Suppressor macrophage treated with lipopolysaccharide for 4 hours (primary cell): ENCODE results near the gene DAB2IP.
A peak's percentile ranks its signal among the peaks of the same experiment; 100 is the strongest.
"Not testable (repeated sequence)": the region's sequence is repeated elsewhere in the genome, so short reads cannot be mapped to it uniquely, and the experiment has no call there.

Experiments
- DNase-seq: peaks from one replicate; pipeline ENCODE4 v3.0.0-alpha.2; 2020

The DAB2IP gene

DNA sequence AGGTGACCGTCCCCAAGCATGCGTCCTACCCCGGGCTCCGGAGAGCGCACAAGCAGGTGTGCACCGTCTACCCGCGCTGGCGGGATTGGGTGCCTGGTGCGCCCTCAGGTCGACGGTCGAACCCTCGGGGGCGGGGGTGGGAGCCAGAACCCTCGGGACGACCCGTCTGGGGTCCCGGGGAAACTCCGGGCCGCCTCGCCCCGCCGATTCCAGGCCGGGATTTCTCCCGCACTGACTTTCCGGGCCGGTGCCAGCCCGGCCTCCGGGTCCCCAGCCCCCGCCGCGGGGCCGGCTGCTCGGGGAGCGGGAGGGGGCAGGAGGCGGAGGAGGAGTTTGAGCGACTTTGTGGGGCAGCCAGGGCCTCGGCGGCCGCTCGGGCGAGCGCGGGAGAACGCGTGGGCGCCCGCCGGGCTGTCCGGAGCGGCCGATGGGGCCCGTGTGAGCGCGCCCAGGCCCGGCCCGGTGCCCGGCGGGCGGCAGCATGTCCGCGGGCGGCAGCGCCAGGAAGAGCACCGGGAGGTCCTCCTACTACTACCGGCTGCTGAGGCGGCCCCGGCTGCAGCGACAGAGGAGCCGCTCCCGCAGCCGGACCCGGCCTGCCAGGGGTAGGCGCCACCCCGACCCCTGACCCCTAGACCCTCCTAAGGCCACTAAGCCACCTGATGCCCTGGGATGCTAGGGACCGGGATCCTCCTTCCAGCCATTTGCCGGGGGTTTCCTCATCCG lies at the start of gene DAB2IP:
TSS of gene DAB2IP (plus strand) at position 340 of the 726 bp plus-strand sequence. CDS start at position 482, 142 bp downstream.
- DNase-seq, result peak; percentile 19

DNA sequence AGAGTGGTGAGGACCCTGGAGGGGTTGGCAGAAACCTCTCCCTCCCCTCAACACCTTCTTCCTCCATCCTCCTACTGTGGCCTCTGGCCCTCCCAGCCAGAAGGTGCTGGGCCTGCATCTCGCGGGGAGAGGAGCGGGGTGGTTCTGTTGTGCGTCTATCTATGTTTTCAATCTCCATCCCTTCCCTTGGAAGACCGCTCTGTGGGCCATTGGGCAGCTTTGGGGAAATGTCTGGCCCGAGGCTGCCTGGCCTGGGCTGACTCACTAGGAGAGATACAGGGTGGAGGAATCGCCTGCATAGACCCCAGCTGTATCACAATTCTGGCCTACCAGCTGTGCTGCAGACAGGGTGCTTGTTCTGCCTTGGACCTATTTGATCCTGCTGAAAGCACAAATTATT lies 48.4 kb upstream of the DAB2IP start:
- DNase-seq, result no peak

DNA sequence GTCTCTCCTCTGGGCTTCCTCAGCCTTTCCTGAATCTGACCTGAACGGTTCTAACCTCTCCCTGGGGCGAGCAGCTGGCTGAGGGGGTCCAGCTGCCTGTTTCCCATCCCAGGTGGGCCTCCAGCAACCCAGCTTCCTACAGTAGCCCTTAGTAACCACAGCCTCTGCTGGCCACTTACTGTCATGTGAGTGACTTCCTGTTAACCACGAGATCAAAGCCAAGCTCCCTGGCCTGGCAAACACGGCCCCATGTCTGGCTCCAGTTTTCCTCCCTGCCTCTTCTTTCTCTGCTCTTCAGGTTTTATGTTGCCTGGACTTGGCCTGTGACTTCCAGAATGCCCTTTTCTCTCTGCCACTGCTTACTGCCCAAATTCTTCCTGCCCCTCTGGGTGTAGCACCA lies 47.2 kb upstream of the DAB2IP start:
- peak; percentile 61 for DNase-seq

DNA sequence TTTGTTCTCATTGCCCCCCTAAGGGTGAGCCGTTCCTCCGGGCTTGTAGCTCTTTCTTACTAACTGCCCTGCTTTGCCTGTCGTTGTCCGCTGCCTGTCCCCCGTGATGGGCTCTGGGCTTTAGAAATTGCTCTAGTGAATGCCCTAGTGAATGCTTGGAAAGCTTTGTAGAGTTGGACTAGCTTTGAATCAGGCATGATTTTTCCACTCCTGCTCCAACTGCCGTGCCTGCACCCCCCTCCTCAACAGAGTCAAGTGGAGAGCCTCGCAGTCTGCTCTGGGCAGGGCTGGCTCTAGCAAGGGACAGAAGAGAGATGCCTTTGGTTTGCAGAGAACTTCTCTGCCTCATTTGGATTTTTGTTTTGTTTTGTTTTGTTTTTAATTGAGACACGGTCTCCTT lies 46.8 kb upstream of the DAB2IP start:
- no peak for DNase-seq

DNA sequence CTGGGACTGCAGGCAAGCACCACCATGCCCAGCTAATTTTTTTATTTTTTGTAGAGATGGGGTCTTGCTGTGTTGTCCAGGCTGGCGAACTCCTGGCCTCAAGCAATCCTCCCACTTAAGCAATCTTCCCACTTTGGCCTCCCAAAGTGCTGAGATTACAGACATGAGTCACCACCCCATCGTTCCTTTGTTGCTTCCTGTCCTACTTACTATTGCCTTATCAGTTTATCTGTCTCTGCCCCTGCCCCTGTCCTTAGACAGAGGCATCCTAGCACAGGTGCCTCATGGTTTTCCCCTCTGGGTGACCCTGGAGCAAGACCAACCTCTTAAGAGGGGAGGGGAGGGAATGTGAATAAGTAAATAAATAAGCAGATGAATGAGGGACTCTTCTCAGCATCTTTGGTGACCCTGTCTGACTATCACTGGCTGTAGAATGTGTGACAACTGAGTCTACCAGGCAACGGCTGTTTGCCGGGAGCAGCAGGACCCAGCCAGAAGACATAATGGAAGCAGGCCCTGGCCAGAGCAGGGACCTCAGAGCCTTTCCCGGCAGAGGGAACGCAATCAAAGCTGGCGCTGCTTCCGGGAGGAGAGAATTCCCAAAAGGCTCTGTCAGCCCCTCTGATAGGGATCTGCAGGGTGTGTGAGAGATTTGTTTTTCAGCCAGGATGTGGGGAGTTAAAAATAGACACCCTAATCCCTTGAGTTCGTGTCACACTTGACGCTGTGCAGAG lies 43.8 kb upstream of the DAB2IP start:
- DNase-seq, result peak; percentile 18

DNA sequence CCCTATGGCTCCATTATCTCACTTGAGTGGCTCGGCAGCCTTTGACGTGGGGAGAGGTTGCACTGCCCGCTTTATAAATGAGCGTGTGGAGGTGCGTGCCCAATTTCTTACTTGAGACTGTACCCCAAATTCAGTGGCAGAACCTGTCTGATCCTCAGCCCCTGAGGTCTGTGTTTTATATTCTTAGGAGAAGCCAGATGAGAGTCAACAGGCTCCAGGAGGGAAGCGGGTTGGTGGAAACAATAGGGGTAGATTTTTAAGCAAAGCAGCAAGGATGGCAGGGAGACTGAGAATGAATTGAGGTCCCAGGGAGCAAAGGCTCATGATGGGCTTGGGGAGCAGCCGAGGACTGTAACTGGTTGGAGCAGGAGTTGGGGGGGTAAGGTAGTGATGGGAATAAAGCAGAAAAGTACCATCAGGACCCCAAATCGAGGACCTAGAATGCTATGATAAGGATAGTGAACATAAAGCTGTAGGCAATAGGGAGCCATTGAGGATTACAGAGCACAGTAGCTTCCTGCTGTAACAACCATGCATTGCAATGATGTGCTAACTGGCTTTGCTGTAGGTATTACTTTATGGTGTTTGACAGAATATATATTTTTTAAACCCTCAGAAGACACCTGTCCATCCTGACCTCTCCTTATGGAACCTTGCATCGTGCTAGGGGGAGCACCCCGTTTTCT lies 43.1 kb upstream of the DAB2IP start:
- DNase-seq, result no peak

DNA sequence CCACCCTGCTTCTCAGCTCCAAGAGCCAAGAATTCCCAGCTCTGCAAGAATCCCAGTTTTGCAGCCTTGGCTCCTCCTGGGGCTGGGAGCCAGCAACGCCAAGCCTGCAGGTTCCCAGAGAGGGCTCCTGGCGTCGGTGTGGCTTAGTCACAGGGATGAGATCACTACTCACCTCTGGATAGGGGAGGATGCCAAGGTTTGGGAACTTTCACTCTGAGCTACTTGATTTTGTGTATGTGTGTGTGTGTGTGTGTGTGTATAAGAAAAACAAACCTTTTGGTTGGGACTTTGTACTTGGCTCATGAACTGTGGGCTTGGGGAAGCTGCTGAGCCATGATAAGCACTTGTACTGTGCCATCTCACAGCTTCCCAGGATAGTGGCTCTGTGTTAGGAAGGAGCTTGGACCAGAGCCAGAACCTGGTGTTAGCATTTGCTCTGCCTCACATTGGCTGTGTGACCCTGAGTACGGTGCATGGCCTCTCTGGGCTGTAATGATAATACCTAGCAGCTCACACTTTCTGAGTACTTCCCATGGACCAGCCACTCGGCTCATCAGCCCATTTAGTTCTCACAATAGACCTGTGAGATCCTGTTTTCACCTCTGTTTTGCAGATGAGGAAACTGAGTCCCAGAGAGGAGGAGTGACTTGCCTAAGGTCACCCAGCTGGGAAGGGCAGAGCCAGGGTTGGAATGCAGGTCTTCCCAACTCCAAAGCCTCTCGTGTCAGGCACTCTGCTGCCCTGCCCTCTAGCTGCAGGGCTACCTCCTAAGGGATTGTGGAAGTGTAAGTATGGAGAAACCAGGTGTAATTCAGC lies 41.4 kb upstream of the DAB2IP start:
- DNase-seq, result no peak

DNA sequence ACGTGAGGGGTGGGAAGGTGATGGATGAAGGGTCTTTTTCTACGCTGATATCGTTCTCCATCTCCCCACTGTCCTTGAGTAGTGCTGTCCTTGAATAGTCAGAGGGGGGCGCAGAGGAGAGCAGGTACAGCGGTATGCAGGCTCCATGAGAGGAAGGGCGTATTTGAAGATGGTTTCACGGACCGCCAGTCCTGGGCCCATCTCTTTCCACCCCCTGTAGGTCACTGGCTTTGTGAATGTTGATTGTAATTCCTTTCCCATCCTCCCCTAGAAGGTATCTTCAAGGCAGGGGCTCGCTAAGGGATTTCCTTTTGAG lies 40.8 kb upstream of the DAB2IP start:
- DNase-seq, result no peak

DNA sequence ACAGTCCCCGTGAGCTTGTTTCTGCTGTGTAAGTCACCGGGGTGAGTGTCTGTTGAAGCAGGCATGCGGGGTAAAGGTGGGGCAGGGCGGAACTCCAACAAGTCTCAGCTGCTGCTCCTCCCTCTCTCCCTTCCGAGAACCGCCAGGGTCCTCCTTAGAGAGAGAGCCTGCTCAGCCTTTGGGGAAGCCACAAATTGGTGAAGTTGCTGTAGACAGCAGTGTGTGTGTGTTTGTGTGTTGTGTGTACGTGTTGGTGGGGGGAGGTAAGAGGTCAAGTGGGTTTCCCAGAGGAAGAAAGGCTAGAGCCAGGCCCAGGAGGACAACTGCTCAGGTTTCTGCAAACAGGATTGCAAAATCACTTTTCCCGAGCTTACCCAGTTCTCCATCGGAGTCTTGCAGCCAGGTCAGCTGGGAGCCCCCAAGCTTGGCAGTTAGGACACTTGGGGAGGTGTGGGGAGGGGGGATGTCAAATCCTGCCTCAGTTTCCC lies 38.9 kb upstream of the DAB2IP start:
- DNase-seq, result no peak

DNA sequence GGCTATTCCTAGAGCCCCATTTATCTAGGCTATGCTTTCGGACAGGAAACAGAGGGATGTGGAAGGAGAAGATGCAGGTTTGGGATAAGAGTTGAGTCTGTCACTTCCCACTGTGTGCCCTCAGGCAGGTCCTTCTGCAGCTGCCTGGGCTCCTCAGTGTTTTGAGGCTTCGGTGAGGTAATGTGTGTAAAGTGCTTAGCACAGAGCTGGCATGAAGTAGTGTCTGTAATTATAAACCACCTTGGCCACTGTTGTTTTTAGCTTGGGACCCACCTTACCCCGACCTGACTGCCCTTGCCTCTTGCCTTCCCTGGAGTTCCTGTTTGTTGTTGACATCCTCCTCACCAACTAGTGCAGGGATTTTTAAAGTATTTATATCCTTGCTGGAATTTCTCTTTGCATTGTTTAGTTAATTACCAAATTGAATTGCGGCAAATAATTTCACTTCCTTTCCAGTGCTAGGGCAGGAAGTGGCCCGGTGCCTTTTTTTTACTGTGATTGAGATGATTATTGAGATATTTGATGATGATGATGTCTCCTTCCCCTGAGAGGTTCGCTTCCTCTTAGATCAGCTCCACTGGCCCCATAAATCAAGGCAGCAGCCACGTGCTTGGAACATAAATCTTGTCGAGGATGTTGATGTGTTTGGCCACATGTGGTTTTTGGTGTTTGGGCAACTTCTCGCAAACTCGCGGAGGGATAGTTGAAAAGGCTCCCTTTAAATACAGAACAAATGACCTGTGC lies 38.3 kb upstream of the DAB2IP start:
- DNase-seq, result peak; percentile 41

DNA sequence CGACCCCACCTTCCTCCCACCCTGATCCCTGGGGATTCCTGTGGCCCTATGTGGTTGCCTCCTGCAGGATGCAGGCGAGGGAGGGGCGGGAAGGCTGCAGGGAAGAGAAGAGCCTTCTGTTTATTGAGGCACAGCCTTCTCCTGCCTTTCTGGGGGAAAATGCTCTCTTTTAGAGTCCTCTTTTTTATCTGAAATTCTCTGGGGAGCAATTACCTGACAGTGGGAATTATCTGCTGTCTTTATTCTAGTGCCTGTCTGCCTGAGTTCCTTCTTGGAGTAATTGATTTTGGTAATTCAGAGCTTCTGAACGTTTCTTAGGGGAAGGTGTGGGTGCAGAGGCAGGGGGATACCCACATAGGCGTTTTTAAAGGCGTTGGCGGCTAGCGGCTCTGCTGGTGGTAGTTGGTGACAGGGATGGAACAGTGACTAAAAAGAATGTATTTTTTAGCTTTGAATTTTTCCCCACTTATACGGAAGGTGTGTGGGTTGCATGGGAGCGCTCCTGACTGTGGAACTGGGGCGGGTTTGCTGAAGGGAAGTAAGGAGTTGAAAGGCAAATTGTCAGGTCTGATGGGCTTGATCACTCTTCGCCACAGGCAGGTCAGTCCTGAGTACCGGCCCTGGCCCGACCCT lies 35.2 kb upstream of the DAB2IP start:
- DNase-seq, result no peak

DNA sequence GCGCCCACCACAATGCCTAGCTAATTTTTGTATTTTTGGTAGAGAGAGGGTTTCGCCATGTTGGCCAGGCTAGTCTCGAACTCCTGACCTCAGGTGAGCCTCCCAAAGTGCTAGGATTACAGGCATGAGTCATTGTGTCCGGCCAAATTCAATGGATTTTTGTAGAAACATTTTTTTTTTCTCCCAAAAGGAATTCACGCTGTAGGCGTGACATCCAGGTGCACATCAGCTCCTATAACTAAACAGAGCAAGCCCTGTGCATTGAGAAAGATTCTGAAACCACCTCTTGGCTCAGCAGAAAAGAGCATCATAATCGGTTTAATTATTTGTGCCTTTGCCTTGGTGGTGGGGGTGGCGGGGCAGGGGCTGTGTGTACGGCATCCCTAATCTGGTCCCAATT lies 32.9 kb upstream of the DAB2IP start:
- DNase-seq, result no peak

DNA sequence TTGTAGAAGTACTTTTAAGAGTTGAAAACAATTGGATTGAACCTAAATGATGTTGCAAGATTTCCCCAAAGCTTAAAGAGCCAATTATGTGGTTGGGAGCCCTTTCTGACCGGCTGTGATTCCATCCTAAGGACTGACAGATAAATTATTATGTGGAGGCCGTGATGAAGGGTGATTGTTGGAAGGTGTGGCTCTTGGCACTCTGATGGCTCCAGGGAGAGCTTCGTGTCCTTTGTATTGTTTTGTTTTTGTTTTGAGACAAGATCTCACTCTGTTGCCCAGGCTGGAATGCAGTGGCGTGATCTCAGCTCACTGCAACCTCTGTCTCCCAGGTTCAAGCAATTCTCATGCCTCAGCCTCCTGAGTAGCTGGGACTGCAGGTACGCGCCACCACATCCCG lies 32.5 kb upstream of the DAB2IP start:
- not testable (repeated sequence) for DNase-seq

DNA sequence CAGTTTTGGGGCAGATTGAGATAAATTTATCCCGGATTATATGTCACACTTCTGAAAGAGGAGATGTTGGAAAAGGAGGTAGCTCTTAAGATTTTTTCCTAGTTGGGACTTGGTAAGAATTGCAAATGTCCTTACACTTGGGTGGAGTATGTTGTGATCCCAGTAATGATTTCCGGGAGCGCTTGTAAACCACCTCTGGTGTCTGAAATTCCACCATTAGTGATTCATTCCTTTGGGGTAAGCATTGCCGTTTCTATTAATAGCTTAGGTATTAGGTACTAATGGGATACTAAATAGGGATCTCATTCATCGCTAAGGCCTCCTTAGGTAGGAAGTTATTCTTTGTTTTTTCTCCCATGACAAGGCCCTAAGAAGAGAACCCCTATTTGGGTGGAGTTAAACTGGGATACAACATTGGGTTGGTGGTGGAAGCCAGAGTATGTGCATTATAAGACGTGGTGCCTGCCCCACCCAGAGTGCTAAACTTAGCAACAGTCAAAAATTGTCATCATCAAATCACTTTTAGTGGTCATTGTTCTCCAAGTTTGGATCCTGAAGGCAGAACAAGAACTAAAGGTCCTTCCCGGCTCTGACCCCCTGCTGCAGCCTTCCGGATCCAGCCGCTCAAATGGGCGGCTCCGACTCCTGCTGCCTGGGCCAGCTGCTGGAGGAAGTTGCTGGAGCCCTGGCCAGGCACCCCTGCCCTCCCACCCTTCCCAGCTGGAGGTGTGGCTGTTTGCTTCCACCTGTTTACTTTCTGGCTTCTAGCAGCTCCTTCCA lies 31.7 kb upstream of the DAB2IP start:
- DNase-seq, result no peak

DNA sequence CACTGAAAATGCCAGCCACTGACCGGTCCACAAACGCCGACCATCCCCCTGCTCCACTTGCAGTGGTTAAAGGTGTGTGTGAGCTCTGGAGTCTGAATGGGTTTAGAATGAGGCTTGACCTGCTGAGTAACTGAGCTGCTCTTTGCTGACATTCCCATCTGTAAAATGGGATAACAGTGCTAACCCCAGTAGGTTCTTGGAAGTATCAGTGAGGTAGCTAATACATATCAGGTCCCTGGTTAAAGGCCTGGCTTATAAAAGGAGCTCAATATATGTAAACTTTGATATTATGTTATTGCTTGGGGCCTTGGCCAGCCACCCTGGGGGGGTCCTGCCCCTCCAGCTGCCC lies 31.1 kb upstream of the DAB2IP start:
- DNase-seq, result no peak

DNA sequence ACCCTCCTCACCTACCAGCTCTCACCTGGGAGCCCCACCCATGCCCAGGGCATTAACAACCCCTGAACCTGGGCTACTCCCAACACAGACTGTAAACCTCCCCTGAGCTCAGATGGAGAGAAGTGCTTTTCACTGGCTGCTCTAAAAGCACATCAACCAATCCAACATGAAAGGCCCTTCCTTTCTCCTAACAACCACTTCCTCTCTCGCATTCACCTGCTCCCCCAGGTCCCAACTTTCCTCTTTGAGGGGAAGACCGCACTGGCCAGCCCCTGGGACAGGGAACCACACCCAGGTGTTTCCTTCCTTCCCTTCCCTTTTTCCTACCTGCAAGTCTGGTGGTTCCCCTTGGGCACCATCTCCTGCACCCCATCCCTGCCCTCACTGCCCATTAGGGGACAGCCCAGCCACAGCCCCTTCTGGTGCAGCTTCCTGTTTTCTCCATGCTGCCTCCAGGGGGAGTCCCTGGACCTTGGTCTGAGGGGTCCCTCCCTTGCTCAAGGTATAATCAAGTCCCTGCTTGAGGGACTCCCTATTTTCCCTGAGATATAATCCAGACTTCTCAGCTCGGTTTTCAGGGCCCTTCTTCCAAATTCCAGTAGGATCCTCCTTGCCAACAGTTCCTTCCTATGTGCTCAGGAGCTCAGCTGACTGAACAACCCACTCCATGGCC lies 30.5 kb upstream of the DAB2IP start:
- DNase-seq, result peak; percentile 29

DNA sequence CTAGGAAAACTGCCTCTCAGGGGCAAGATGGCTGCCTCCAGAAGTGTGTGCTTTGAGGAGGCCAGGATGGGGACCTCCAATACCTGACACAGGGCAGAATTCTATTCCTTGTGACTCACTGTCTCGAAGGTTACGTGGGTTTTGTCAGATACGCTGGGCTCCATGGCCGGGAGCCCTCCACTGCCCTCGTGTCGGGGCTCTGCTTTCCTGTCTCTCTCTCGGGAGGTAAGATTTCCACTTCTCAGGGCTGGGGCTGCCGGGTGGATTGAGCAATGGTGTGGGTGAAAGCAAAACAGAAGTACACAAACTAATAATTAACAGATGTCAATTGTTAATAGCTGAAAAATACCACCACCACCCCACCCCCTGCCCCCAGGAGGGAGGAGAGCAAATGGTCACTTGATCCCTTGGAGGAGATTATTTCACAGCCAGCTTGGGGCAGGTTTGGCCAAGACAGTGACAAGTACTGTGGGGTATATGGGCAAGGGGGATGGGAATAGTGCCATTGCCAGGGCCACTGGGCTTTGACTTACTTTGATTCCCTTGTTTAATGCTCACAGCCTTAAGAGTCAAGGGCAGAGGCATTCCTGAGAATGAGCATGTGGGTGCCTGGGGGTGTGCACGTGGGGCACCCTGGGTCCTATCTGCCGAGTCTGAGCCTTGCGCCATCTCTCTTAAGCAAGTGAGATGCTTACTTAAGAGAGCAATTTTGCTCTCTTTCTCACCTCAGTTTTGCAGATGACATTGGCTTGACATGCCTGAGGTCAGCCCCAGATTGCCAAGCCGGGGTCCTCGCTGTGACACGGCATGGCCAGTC lies 28.8 kb upstream of the DAB2IP start:
- no peak for DNase-seq

DNA sequence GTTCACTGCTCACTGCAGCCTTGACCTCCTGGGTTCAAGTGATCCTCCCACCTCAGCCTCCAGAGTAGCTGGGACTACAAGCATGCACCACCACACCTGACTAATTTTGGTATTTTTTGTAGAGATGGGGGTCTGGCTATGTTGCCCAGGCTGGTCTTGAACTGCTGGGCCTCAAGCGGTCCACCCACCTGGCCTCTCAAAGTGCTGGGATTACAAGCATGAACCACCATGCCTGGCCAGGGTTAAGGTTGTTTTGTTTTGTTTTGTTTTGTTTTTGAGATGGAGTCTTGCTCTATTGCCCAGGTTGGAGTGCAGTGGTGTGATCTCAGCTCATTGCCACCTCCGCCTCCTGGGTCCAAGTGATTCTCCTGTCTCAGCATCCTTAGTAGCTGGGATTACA lies 28.0 kb upstream of the DAB2IP start:
- not testable (repeated sequence) for DNase-seq

DNA sequence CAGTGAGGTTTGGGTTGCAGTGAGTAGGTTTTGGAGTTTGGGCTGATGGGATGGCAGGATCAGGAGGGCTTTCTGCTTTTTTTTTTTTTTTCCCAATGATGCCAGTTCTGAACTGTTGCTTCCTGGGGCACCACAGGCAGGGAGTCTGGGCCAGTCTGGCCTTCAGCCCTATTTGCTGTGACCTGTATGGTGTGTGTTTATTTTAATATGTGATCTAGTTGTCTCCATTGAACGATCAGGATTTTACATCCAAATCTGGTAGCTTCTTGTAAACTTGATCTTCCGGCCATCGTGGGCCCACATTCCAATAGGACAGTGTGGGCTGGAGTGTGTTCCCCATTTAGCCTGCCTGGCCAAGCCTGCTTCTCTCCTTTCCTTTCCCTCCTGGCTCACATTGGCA lies 25.8 kb upstream of the DAB2IP start:
- no peak for DNase-seq

DNA sequence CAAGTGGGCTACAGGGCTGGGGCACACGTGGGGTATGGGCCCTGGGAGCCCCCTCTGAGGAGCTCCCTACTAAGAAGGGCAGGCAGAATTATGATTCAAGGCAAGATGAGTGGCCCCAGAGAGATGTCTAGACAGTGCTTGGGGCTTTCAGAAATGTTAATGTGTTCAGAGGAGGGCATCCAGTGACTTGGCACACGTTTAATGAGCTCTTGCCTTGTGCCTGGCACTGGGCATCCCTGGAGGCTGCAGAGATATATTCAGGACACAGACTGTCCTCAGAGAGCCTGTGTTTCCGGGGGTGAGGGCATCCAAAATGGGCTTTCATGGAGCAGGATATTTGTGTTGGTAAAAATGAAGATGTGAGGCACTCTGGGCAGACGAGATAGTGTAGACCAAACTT lies 25.4 kb upstream of the DAB2IP start:
- DNase-seq, result no peak
